IPS-20b (cell line): ENCODE measurements around the gene NPTN.
"Not testable (repeated sequence)": the region's sequence is repeated elsewhere in the genome, so short reads cannot be mapped to it uniquely, and the experiment has no call there.

Experiments used
- H3K27ac ChIP-seq: one replicate; pipeline ENCODE4 v1.5.1; 2013; ENCODE audit warnings: low read length
- H3K27me3 ChIP-seq: 2 replicates; pipeline ENCODE4 v1.6.1; 2013; ENCODE audit warnings: mild to moderate bottlenecking, low read length, inconsistent platforms; ENCODE audit not compliant: insufficient read depth
- H3K36me3 ChIP-seq: 2 replicates; pipeline ENCODE4 v1.6.1; 2013; ENCODE audit warnings: low read depth, mild to moderate bottlenecking, inconsistent platforms, low read length, moderate library complexity; ENCODE audit not compliant: insufficient read depth
- H3K4me1 ChIP-seq: 2 replicates; pipeline ENCODE4 v1.6.1; 2013; ENCODE audit warnings: mild to moderate bottlenecking, control low read depth, inconsistent platforms, low read length, moderate library complexity; ENCODE audit not compliant: insufficient read depth
- H3K4me3 ChIP-seq: 2 replicates; pipeline ENCODE4 v1.5.1; 2013; ENCODE audit warnings: mild to moderate bottlenecking, low read length, inconsistent platforms
- H3K9ac ChIP-seq: 2 replicates; pipeline ENCODE4 v1.6.1; 2013; ENCODE audit warnings: low read depth, mild to moderate bottlenecking, inconsistent platforms, low read length, moderate library complexity
- H3K9me3 ChIP-seq: 2 replicates; pipeline ENCODE4 v1.6.1; 2013; ENCODE audit warnings: mild to moderate bottlenecking, low read depth, low read length, inconsistent platforms; ENCODE audit not compliant: insufficient read depth

Gene NPTN

GRCh38 chr15:73560501-73561117 lies 72.6 kb downstream of the NPTN start:
- Histone ChIP-seq H3K9me3 (no peaks in the 10 kb centered on the region), H3K27ac (no peak overlapping the region), H3K27me3 (no peaks in the 10 kb centered on the region), H3K4me1 (no peaks in the 10 kb centered on the region), H3K4me3 (no peak overlapping the region), H3K9ac (no peak overlapping the region), H3K36me3 (peaks cover 77% of the 10 kb centered on the region)

- H3K4me3 ChIP-seq: no peak overlapping the region
- H3K36me3 ChIP-seq: peaks cover 59% of the 10 kb centered on the region
- H3K9ac ChIP-seq: no peak overlapping the region
- no peaks in the 10 kb centered on the region for H3K9me3 ChIP-seq
- no peak overlapping the region for H3K27ac ChIP-seq
- H3K4me1 ChIP-seq: peaks cover 6% of the 10 kb centered on the region; the same call in 1 of the 2 replicates
- no peaks in the 10 kb centered on the region for H3K27me3 ChIP-seq
Measured at GRCh38 chr15:73558529-73558928, 74.7 kb downstream of the NPTN start.

- H3K9ac ChIP-seq: no peak overlapping the region
- H3K27me3 ChIP-seq: no peaks in the 10 kb centered on the region
- H3K27ac ChIP-seq: no peak overlapping the region
Measured at GRCh38 chr15:73555080-73555479, 78.1 kb downstream of the NPTN start.

GRCh38 chr15:73550190-73550589 lies 83.0 kb downstream of the NPTN start:
- Histone ChIP-seq H3K4me1 (peaks cover 6% of the 10 kb centered on the region; the same call in 1 of the 2 replicates), H3K9ac (no peak overlapping the region), H3K27ac (no peak overlapping the region), H3K36me3 (no peaks in the 10 kb centered on the region), H3K27me3 (no peaks in the 10 kb centered on the region), H3K9me3 (no peaks in the 10 kb centered on the region), H3K4me3 (no peak overlapping the region)

More at GRCh38 chr15:73555080-73555479, 78.1 kb downstream of the NPTN start:
- H3K36me3 ChIP-seq: peaks cover 27% of the 10 kb centered on the region
- H3K4me1 ChIP-seq: peaks cover 6% of the 10 kb centered on the region; the same call in 1 of the 2 replicates
- no peak overlapping the region for H3K4me3 ChIP-seq
- H3K9me3 ChIP-seq: no peaks in the 10 kb centered on the region

- not testable (repeated sequence) for H3K4me1 ChIP-seq, H3K9me3 ChIP-seq, H3K36me3 ChIP-seq, H3K4me3 ChIP-seq, H3K9ac ChIP-seq, H3K27me3 ChIP-seq, H3K27ac ChIP-seq
Measured at GRCh38 chr15:73548925-73549324, 84.3 kb downstream of the NPTN start.

DNA sequence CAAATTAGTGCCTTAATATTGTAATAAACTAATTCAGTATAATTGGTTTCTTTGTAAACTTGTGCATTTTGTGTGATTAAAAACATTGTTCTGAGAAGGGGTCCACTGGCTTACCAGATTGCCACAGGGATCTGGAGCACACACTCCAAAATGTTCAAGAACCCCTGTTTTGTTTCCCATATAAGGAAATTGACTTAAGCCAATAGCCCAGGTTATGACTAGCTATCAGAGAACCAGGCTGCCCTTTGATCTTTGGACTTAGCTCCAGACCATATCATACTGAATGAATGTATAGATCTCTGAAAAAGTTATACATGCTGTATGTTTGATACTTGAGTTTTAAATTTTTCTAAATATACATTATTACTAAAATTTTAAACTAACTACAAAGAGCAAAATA lies 91.7 kb downstream of the NPTN start:
- Histone ChIP-seq H3K4me3 (no peak overlapping the region), H3K27me3 (no peaks in the 10 kb centered on the region), H3K9ac (no peak overlapping the region), H3K27ac (no peak overlapping the region), H3K4me1 (no peaks in the 10 kb centered on the region), H3K36me3 (no peaks in the 10 kb centered on the region), H3K9me3 (no peaks in the 10 kb centered on the region)

GRCh38 chr15:73540161-73540560 lies 93.0 kb downstream of the NPTN start:
- no peaks in the 10 kb centered on the region for H3K27me3 ChIP-seq
- no peaks in the 10 kb centered on the region for H3K9me3 ChIP-seq
- H3K9ac ChIP-seq: no peak overlapping the region
- no peaks in the 10 kb centered on the region for H3K36me3 ChIP-seq
- no peak overlapping the region for H3K27ac ChIP-seq
- no peaks in the 10 kb centered on the region for H3K4me1 ChIP-seq
- no peak overlapping the region for H3K4me3 ChIP-seq

DNA sequence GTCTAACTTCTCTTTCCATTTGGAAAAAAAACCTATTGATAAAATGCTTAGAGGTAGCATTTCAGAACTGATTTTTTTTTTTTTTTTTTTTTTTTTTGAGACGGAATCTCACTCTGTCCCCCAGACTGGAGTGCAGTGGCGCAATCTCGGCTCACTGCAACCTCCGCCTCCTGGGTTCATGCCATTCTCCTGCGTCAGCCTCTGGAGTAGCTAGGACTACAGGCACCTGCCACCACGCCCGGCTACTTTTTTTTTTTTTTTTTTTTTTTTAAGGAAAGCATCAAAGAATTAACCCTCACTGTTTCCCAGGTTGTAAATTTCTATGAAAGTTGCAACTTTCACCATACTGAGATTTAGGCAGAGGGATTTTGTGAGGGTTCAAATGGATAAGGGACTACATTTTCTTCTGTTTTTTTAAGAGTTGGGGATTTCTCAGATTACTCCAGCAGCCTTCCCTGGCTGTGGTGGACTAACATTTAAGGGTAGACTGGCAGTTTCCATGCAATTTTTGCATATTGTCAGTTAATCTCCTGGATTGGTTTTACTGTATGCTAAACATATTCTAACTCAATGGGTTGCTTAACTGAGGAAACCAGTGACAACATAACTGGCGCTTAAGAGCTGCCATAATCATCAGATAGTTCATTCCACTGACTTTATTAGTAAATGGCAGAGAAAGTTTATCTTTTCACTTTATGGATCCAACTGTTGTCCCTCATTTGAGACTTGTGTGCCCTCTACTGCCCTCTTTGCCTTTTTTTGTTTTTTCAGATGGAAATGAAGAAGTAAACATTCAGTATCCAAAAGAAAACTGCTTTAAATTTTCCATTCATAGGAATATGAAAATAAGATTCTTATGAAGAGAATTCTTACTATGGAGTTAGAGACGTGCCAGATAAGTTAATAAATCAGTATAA lies 93.7 kb downstream of the NPTN start:
- Histone ChIP-seq H3K9ac (no peak overlapping the region), H3K27me3 (no peaks in the 10 kb centered on the region), H3K9me3 (no peaks in the 10 kb centered on the region), H3K36me3 (no peaks in the 10 kb centered on the region), H3K4me3 (no peak overlapping the region), H3K27ac (no peak overlapping the region), H3K4me1 (no peaks in the 10 kb centered on the region)

- no peaks in the 10 kb centered on the region for H3K4me1 ChIP-seq
- no peaks in the 10 kb centered on the region for H3K9me3 ChIP-seq
- no peaks in the 10 kb centered on the region for H3K36me3 ChIP-seq
- no peak overlapping the region for H3K4me3 ChIP-seq
- H3K27ac ChIP-seq: no peak overlapping the region
- H3K9ac ChIP-seq: no peak overlapping the region
- no peaks in the 10 kb centered on the region for H3K27me3 ChIP-seq
Measured at GRCh38 chr15:73538563-73539211, 94.5 kb downstream of the NPTN start.

- Histone ChIP-seq H3K36me3 (no peaks in the 10 kb centered on the region), H3K4me1 (no peaks in the 10 kb centered on the region), H3K27me3 (no peaks in the 10 kb centered on the region), H3K27ac (no peak overlapping the region), H3K9ac (no peak overlapping the region), H3K4me3 (no peak overlapping the region), H3K9me3 (no peaks in the 10 kb centered on the region)
Measured at GRCh38 chr15:73538123-73538522, 95.1 kb downstream of the NPTN start.

GRCh38 chr15:73530649-73531048 lies 102.5 kb downstream of the NPTN start:
- H3K4me3 ChIP-seq: no peak overlapping the region
- no peaks in the 10 kb centered on the region for H3K9me3 ChIP-seq
- H3K36me3 ChIP-seq: no peaks in the 10 kb centered on the region
- no peak overlapping the region for H3K9ac ChIP-seq
- H3K27me3 ChIP-seq: no peaks in the 10 kb centered on the region
- peaks cover 3% of the 10 kb centered on the region; the same call in 1 of the 2 replicates for H3K4me1 ChIP-seq
- H3K27ac ChIP-seq: no peak overlapping the region
